Fibroblast of lung (primary cell): Measurements from ENCODE around the gene DSC1. TPM values are rescaled to one million over a fixed set of nuclear protein-coding genes. Genes with fewer than 3 reads are reported as not detected.

Experiments
- DNase-seq, 2 donors: peaks; one replicate each; pipeline versions ENCODE4 v3.0.0 to v3.0.0-alpha.2; 2010; ENCODE audit warnings: low read depth in 2 of 2
- H2AFZ ChIP-seq: 2 replicates; pipeline ENCODE4 v1.5.1; 2012; ENCODE audit warnings: low read length, control low read depth, inconsistent platforms
- H3K27ac ChIP-seq: 2 replicates; pipeline ENCODE4 v1.5.1; 2011; ENCODE audit warnings: low read length, control low read depth; ENCODE audit not compliant: insufficient read depth
- H3K27me3 ChIP-seq: 2 replicates; pipeline ENCODE4 v1.5.1; 2011; ENCODE audit warnings: mild to moderate bottlenecking, low read length; ENCODE audit not compliant: control insufficient read depth, insufficient read depth
- H3K36me3 ChIP-seq: 2 replicates; pipeline ENCODE4 v1.5.1; 2011; ENCODE audit warnings: low read length; ENCODE audit not compliant: control insufficient read depth, insufficient read depth
- H3K4me1 ChIP-seq: 2 replicates; pipeline ENCODE4 v1.5.1; 2011; ENCODE audit warnings: low read length; ENCODE audit not compliant: control insufficient read depth, insufficient read depth; ENCODE audit errors: extremely low read depth
- H3K4me2 ChIP-seq: 2 replicates; pipeline ENCODE4 v1.5.1; 2011; ENCODE audit warnings: low read length, control low read depth; ENCODE audit not compliant: insufficient read depth; ENCODE audit errors: extremely low read depth
- H3K4me3 ChIP-seq, 4 experiments: fragments of 200-600 bp in 1 of 4; sonication (generic) in 1 of 4; replicated peaks in 1 of 4; 2 replicates each; pipeline ENCODE4 v1.5.1; 2011 to 2016; ENCODE audit warnings: low read length in 4 of 4, low read depth in 3 of 4, mild to moderate bottlenecking in 3 of 4, control low read depth in 2 of 4, inconsistent platforms in 1 of 4, mixed read lengths in 1 of 4; ENCODE audit not compliant: insufficient read depth in 1 of 4; ENCODE audit errors: control extremely low read depth in 1 of 4
- H3K79me2 ChIP-seq: 2 replicates; pipeline ENCODE4 v1.5.1; 2012; ENCODE audit warnings: mild to moderate bottlenecking, low read length, inconsistent platforms; ENCODE audit not compliant: control insufficient read depth, insufficient read depth
- H3K9ac ChIP-seq: 2 replicates; pipeline ENCODE4 v1.5.1; 2011; ENCODE audit warnings: mild to moderate bottlenecking, low read length, control low read depth; ENCODE audit not compliant: insufficient read depth
- H3K9me3 ChIP-seq: 2 replicates; pipeline ENCODE4 v1.5.1; 2012; ENCODE audit warnings: low read depth, low read length; ENCODE audit not compliant: control insufficient read depth, insufficient read depth
- H4K20me1 ChIP-seq: 2 replicates; pipeline ENCODE4 v1.5.1; 2011; ENCODE audit warnings: low read length; ENCODE audit not compliant: control insufficient read depth, insufficient read depth; ENCODE audit errors: extremely low read depth
- CTCF ChIP-seq, 2 donors: IDR thresholded peaks in 1 of 2; conservative IDR thresholded peaks in 1 of 2; 1 replicate in 1 of 2; 2 replicates in 1 of 2; pipeline ENCODE4 v1.5.1; 2011 to 2012; ENCODE audit warnings: low read length in 2 of 2, control low read depth in 1 of 2, inconsistent platforms in 1 of 2, low read depth in 1 of 2, mild to moderate bottlenecking in 1 of 2
- EZH2 ChIP-seq: IDR thresholded peaks from 2 replicates; pipeline ENCODE4 v1.5.1; 2012; ENCODE audit warnings: low read length, control low read depth, mild to moderate bottlenecking; ENCODE audit errors: missing control alignments
- polyA plus RNA-seq, 2 donors: library from polyadenylated mRNA; depleted of rRNA in 1 of 2; stranded (reverse) in 1 of 2; unstranded in 1 of 2; fragments of >200 nt; gene quantifications; 2 replicates each; pipeline ENCODE4 v1.2.1, GENCODE V29; 2011 to 2012; ENCODE audit warnings: missing spikeins in 1 of 2
- total RNA-seq: library from RNA; depleted of rRNA; stranded (reverse); fragments of >200 nt; gene quantifications from 2 replicates; pipeline ENCODE4 v1.2.1, GENCODE V29; 2014

Gene DSC1
- total and polyA plus RNA-seq, 2 donors (not counting 1 experiment from before 2014, with no cell fraction given), result not detected

- no peaks in the 10 kb centered on the region for H3K9me3 ChIP-seq
- no peaks in the 10 kb centered on the region for H3K4me1 ChIP-seq
- no peak overlapping the region for H2AFZ ChIP-seq
- H3K4me2 ChIP-seq, result no peak overlapping the region
- H3K4me3 ChIP-seq, result no peak overlapping the region
- H3K79me2 ChIP-seq, result no peaks in the 10 kb centered on the region
- no peak overlapping the region for H3K9ac ChIP-seq
- no peaks in the 10 kb centered on the region for H3K27me3 ChIP-seq
- no peaks in the 10 kb centered on the region for H3K36me3 ChIP-seq
- no peak for TF ChIP-seq EZH2
- TF ChIP-seq CTCF (conservative IDR thresholded peaks at IDR 0.05 in 1 of 2, IDR thresholded peaks at IDR 0.05 in 1 of 2; ENCODE audit: low read depth in 1 of 2, low read length in 2 of 2), result no peak
- peak in 1 of 2 donors; percentile 58 for DNase-seq
- H3K27ac ChIP-seq, result no peak overlapping the region
- no peaks in the 10 kb centered on the region for H4K20me1 ChIP-seq
Observed at GRCh38 chr18:31161757-31162418, 768 bp downstream of the DSC1 start.

GRCh38 chr18:31156821-31157763 is 5.6 kb downstream of the DSC1 start:
- H3K9me3 ChIP-seq, result no peaks in the 10 kb centered on the region
- DNase-seq, result no peak
- no peaks in the 10 kb centered on the region for H3K27me3 ChIP-seq
- H3K9ac ChIP-seq, result no peak overlapping the region
- no peaks in the 10 kb centered on the region for H3K4me1 ChIP-seq
- H2AFZ ChIP-seq, result no peak overlapping the region
- no peak for TF ChIP-seq EZH2
- no peaks in the 10 kb centered on the region for H3K36me3 ChIP-seq
- no peak overlapping the region for H3K27ac ChIP-seq
- H3K4me3 ChIP-seq, result no peak overlapping the region
- no peaks in the 10 kb centered on the region for H4K20me1 ChIP-seq
- H3K79me2 ChIP-seq, result no peaks in the 10 kb centered on the region
- no peak overlapping the region for H3K4me2 ChIP-seq

DNA sequence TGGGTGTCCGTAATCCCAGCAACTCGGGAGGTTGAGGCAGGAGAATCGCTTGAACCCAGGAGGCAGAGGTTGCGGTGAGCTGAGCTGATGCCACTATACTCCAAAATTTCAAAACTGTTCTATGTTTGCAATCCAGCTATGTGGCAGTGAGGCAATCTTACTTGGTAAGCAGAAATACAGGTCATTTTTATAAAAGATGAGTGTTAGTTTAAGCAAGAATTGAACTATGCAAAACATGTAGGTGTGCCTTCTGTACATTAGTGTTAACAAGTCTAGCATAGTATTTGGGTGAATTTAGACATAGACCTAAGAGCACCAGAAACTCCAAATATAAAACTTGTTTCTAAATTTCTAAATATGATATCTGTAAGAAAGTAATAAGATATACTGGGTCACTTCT is 7.2 kb downstream of the DSC1 start:
- TF ChIP-seq EZH2 (no peak), CTCF (conservative IDR thresholded peaks at IDR 0.05 in 1 of 2, IDR thresholded peaks at IDR 0.05 in 1 of 2; ENCODE audit: low read depth in 1 of 2, low read length in 2 of 2) (no peak)
- H3K4me1 ChIP-seq, result no peaks in the 10 kb centered on the region
- no peaks in the 10 kb centered on the region for H4K20me1 ChIP-seq
- H2AFZ ChIP-seq, result no peak overlapping the region
- no peak overlapping the region for H3K4me2 ChIP-seq
- DNase-seq, result no peak
- H3K9me3 ChIP-seq, result no peaks in the 10 kb centered on the region
- H3K4me3 ChIP-seq, result no peak overlapping the region
- no peaks in the 10 kb centered on the region for H3K79me2 ChIP-seq
- no peaks in the 10 kb centered on the region for H3K36me3 ChIP-seq
- no peak overlapping the region for H3K27ac ChIP-seq
- no peaks in the 10 kb centered on the region for H3K27me3 ChIP-seq
- H3K9ac ChIP-seq, result no peak overlapping the region
